Upper lobe of left lung (tissue), 6 donors: ENCODE data around the gene PRKD1. TPM values are rescaled to one million over a fixed set of nuclear protein-coding genes. Genes with fewer than 3 reads are reported as not detected.
A peak's percentile ranks its signal among the peaks of the same experiment; 100 is the strongest.

Experiments
- ATAC-seq, 2 donors: fragments of 200-7000 bp; cut with Tn5 transposase; one replicate each; pipeline ENCODE4 v1.9.1; 2022; ENCODE audit warnings: mild to moderate bottlenecking in 2 of 2, moderate library complexity in 2 of 2; ENCODE audit not compliant: low FRiP score in 2 of 2
- DNase-seq, 2 donors: peaks; one replicate each; pipeline ENCODE4 v3.0.0-alpha.2; 2019 to 2020
- H3K27ac ChIP-seq, 4 donors: fragments of 200-600 bp; sonication (generic); one replicate each; pipeline ENCODE4 v1.5.1; 2016 to 2019
- H3K27me3 ChIP-seq, 4 donors: fragments of 200-600 bp; sonication (generic); one replicate each; pipeline ENCODE4 v1.5.1; 2017 to 2019
- H3K36me3 ChIP-seq, 4 donors: fragments of 200-600 bp; sonication (generic); one replicate each; pipeline ENCODE4 v1.5.1; 2016 to 2019
- H3K4me1 ChIP-seq, 4 donors: fragments of 200-600 bp; sonication (generic); one replicate each; pipeline ENCODE4 v1.5.1; 2018 to 2019
- H3K4me3 ChIP-seq, 4 donors: fragments of 200-600 bp; sonication (generic); one replicate each; pipeline ENCODE4 v1.5.1; 2017 to 2019; ENCODE audit warnings: mild to moderate bottlenecking in 2 of 4, moderate library complexity in 1 of 4
- H3K9me3 ChIP-seq, 4 donors: fragments of 200-600 bp; sonication (generic); one replicate each; pipeline ENCODE4 v1.5.1; 2018 to 2019
- EP300 ChIP-seq, 4 donors: sonication (generic); formaldehyde crosslinking; IDR thresholded peaks; one replicate each; pipeline ENCODE4 v1.5.1; 2017; ENCODE audit warnings: antibody characterized with exemption in 4 of 4, control low read depth in 2 of 4
- POLR2A ChIP-seq, 4 donors: fragments of 450-650 bp; IDR thresholded peaks; one replicate each; pipeline ENCODE4 v1.5.1; 2016 to 2017; ENCODE audit warnings: antibody characterized with exemption in 4 of 4, mild to moderate bottlenecking in 2 of 4
- POLR2AphosphoS5 ChIP-seq, 2 donors: sonication (generic); formaldehyde crosslinking; IDR thresholded peaks; one replicate each; pipeline ENCODE4 v1.5.1; 2017; ENCODE audit warnings: antibody characterized with exemption in 2 of 2
- WGBS, 2 donors: methylation state at CpG; one replicate each; pipeline ENCODE4 v1.1.5; 2017 to 2018; 5-methylcytosine and 5-hydroxymethylcytosine counted together
- total RNA-seq, 6 donors: library from RNA; depleted of rRNA in 4 of 6; stranded (reverse); fragments of >200 nt in 4 of 6; gene quantifications; one replicate each; pipeline versions ENCODE4 v1.1.0 to v1.2.1, GENCODE V29; 2016 to 2021
- TF ChIP-seq, protein P1 (sequence below), 6 experiments: fragments of 450-650 bp in 4 of 6; fragments of 200-600 bp in 2 of 6; sonication (generic) in 2 of 6; IDR thresholded peaks; one replicate each; pipeline ENCODE4 v1.5.1; 2016 to 2019; ENCODE audit warnings: antibody characterized with exemption in 6 of 6
- donor health status: DM: no; HTN: no; CAD: no; lungs with moderate emphysema.
- donor health status: DM: no; HTN: yes; CAD: no; lungs with severe emphysema.

Gene PRKD1
- total RNA-seq, 6 donors from 2014 or later: 12.2 to 32.5 (median 15.2) TPM

DNA sequence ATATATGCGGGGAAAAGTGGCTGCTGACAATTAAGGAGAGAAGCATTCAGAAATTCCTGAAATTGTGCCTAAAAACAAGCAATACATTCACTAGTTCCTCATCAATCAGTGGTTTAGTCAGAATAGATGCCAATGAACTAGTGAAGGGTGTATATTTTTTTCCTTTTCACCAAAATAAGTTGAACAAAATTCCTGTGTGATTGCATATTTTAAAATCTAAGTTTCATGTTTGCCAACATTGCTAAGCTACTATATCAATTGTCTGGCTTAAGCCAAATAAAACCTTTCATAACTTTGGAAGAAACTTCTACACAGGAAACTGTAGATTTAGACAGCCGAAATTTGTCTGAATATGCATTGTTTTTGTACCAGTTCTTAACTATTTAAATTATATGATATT, 8.7 kb downstream of the PRKD1 start:
- DNase-seq: no peak
- WGBS, 2 donors: 66 to 74% methylated on average over 2 of the region's 2 CpGs
- ATAC-seq: no peak
- no peaks in the 10 kb centered on the region for H3K9me3 ChIP-seq
- H3K27ac ChIP-seq: no peak overlapping the region
- no peaks in the 10 kb centered on the region for H3K27me3 ChIP-seq
- no peak overlapping the region for H3K4me3 ChIP-seq
- no peak for TF ChIP-seq POLR2AphosphoS5 (IDR thresholded peaks at IDR 0.05)
- no peak for TF ChIP-seq EP300 (IDR thresholded peaks at IDR 0.05)
- TF ChIP-seq, protein P1, sequence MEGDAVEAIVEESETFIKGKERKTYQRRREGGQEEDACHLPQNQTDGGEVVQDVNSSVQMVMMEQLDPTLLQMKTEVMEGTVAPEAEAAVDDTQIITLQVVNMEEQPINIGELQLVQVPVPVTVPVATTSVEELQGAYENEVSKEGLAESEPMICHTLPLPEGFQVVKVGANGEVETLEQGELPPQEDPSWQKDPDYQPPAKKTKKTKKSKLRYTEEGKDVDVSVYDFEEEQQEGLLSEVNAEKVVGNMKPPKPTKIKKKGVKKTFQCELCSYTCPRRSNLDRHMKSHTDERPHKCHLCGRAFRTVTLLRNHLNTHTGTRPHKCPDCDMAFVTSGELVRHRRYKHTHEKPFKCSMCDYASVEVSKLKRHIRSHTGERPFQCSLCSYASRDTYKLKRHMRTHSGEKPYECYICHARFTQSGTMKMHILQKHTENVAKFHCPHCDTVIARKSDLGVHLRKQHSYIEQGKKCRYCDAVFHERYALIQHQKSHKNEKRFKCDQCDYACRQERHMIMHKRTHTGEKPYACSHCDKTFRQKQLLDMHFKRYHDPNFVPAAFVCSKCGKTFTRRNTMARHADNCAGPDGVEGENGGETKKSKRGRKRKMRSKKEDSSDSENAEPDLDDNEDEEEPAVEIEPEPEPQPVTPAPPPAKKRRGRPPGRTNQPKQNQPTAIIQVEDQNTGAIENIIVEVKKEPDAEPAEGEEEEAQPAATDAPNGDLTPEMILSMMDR (IDR thresholded peaks at IDR 0.05): no peak
- no peak for TF ChIP-seq POLR2A (IDR thresholded peaks at IDR 0.05)
- no peaks in the 10 kb centered on the region for H3K36me3 ChIP-seq
- H3K4me1 ChIP-seq: no peaks in the 10 kb centered on the region

DNA sequence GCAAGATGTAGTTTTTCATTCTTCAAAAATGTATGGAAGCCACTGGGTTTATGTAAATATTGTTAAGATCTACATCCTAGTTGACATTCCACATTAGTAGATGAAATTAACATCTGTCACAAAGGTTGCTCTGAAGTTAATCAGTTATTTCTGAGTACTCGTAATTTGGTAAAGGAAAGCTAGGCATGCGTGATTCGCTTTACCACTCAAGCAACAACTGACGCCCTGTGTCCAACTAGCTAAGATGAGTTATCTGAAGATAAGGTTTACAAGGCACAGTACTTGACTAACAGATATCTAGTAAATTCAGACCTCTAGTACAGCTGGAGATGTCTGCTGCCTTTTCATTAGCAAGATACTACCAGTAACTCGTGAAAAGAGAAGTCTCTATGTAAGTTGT, 14.1 kb downstream of the PRKD1 start:
- peaks cover 0 to 5% (median 0%) of the 10 kb centered on the region in 4 donors for H3K9me3 ChIP-seq
- TF ChIP-seq, protein P1 (IDR thresholded peaks at IDR 0.05): no peak
- TF ChIP-seq POLR2A (IDR thresholded peaks at IDR 0.05): no peak
- no peak for TF ChIP-seq EP300 (IDR thresholded peaks at IDR 0.05)
- TF ChIP-seq POLR2AphosphoS5 (IDR thresholded peaks at IDR 0.05): no peak
- WGBS, 2 donors: 82 to 87% methylated on average over 5 of the region's 5 CpGs
- no peak overlapping the region for H3K4me3 ChIP-seq
- ATAC-seq (no peak), DNase-seq (no peak)
- no peaks in the 10 kb centered on the region for H3K27me3 ChIP-seq
- no peak overlapping the region for H3K27ac ChIP-seq
- H3K36me3 ChIP-seq: no peaks in the 10 kb centered on the region
- H3K4me1 ChIP-seq: no peaks in the 10 kb centered on the region

DNA sequence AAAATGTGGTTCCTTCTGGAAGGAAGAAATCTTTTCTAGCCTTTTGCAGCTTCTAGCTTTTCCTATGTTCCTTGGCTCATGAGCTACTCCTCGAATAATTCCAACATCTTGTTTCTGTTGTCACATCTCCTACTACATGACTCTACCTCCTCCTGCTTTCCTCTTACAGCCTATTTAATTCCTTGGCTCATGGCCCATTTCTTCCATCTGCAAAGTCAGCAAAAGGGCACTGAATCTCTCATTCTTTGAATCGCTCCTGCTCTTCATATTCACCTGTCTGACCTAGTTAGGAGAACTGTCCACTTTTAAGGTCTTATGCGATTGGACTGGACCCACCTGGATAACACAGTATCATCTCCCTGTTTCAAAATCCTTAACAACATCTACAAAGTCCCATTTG, 15.8 kb downstream of the PRKD1 start:
- Histone ChIP-seq H3K9me3 (peaks cover 0 to 5% (median 0%) of the 10 kb centered on the region in 4 donors), H3K27ac (no peak overlapping the region), H3K4me1 (peaks cover 0 to 5% (median 2%) of the 10 kb centered on the region in 4 donors), H3K4me3 (no peak overlapping the region), H3K27me3 (no peaks in the 10 kb centered on the region), H3K36me3 (no peaks in the 10 kb centered on the region)
- TF ChIP-seq, protein P1 (IDR thresholded peaks at IDR 0.05): no peak
- TF ChIP-seq POLR2AphosphoS5 (IDR thresholded peaks at IDR 0.05): no peak
- no peak for TF ChIP-seq EP300 (IDR thresholded peaks at IDR 0.05)
- no peak for TF ChIP-seq POLR2A (IDR thresholded peaks at IDR 0.05)
- WGBS, 2 donors: 65 to 66% methylated on average over 3 of the region's 3 CpGs
- ATAC-seq: no peak
- DNase-seq: no peak

- ATAC-seq: no peak
- no peaks in the 10 kb centered on the region for H3K27me3 ChIP-seq
- peaks cover 0 to 5% (median 0%) of the 10 kb centered on the region in 4 donors for H3K9me3 ChIP-seq
- peaks cover 0 to 14% (median 5%) of the 10 kb centered on the region in 4 donors for H3K4me1 ChIP-seq
- no peak for TF ChIP-seq EP300 (IDR thresholded peaks at IDR 0.05)
- no peak for TF ChIP-seq POLR2AphosphoS5 (IDR thresholded peaks at IDR 0.05)
- TF ChIP-seq, protein P1 (IDR thresholded peaks at IDR 0.05): no peak
- no peak for TF ChIP-seq POLR2A (IDR thresholded peaks at IDR 0.05)
- H3K4me3 ChIP-seq: no peak overlapping the region
- peak in 1 of 2 donors; percentile 54 for DNase-seq
- no peaks in the 10 kb centered on the region for H3K36me3 ChIP-seq
- no peak overlapping the region for H3K27ac ChIP-seq
- WGBS, 2 donors: 94 to 95% methylated on average over 12 to 19 of the region's 26 CpGs
These were observed 18.7 kb downstream of the PRKD1 start for GRCh38 chr14:29908652-29909577.
